Measurements from ENCODE around the gene BCAP29.

- TF ChIP-seq RAD21 (IDR thresholded peaks at IDR 0.05; ENCODE audit: low read depth) (no peak), TCF12 (IDR thresholded peaks at IDR 0.05; ENCODE audit: low read depth) (no peak), TAF1 (IDR thresholded peaks at IDR 0.05; ENCODE audit: low read depth) (no peak), USF1 (IDR thresholded peaks at IDR 0.05) (no peak), EGR1 (IDR thresholded peaks at IDR 0.05) (no peak), CREB1 (IDR thresholded peaks at IDR 0.05; ENCODE audit: low read depth) (no peak), NFIC (IDR thresholded peaks at IDR 0.05) (no peak), REST (IDR thresholded peaks at IDR 0.05; ENCODE audit: low read depth) (no peak), FOXM1 (IDR thresholded peaks at IDR 0.05; ENCODE audit: borderline replicate concordance, low read depth) (no peak), EP300 (IDR thresholded peaks at IDR 0.05; ENCODE audit: borderline replicate concordance) (no peak), ZBTB7A (IDR thresholded peaks at IDR 0.05; ENCODE audit: low read depth) (no peak)
Measured at GRCh38 chr7:107627002-107627401, 47.0 kb downstream of the BCAP29 start.

All from Ishikawa (cell line).